C4-2B (cell line): ENCODE results near the gene CEP89.

Source experiments
- CTCF ChIP-seq: fragments of 450-650 bp; conservative IDR thresholded peaks from 2 replicates; pipeline ENCODE4 v1.5.1; 2017; ENCODE audit warnings: mild to moderate bottlenecking
- ZFX ChIP-seq: fragments of 450-650 bp; IDR thresholded peaks from 2 replicates; pipeline ENCODE4 v1.6.1; 2017

GRCh38 chr19:32909257-32909656 is 62.5 kb downstream of the CEP89 start:
- TF ChIP-seq CTCF (no peak), ZFX (no peak)
